Fibroblast of lung (primary cell): ENCODE data around the gene FAM114A1. TPM values are rescaled to one million over a fixed set of nuclear protein-coding genes. Genes with fewer than 3 reads are reported as not detected.

Experiments used
- DNase-seq, 2 donors: peaks; one replicate each; pipeline versions ENCODE4 v3.0.0 to v3.0.0-alpha.2; 2010; ENCODE audit warnings: low read depth in 2 of 2
- H2AFZ ChIP-seq: 2 replicates; pipeline ENCODE4 v1.5.1; 2012; ENCODE audit warnings: low read length, control low read depth, inconsistent platforms
- H3K27ac ChIP-seq: 2 replicates; pipeline ENCODE4 v1.5.1; 2011; ENCODE audit warnings: low read length, control low read depth; ENCODE audit not compliant: insufficient read depth
- H3K27me3 ChIP-seq: 2 replicates; pipeline ENCODE4 v1.5.1; 2011; ENCODE audit warnings: mild to moderate bottlenecking, low read length; ENCODE audit not compliant: control insufficient read depth, insufficient read depth
- H3K36me3 ChIP-seq: 2 replicates; pipeline ENCODE4 v1.5.1; 2011; ENCODE audit warnings: low read length; ENCODE audit not compliant: control insufficient read depth, insufficient read depth
- H3K4me1 ChIP-seq: 2 replicates; pipeline ENCODE4 v1.5.1; 2011; ENCODE audit warnings: low read length; ENCODE audit not compliant: control insufficient read depth, insufficient read depth; ENCODE audit errors: extremely low read depth
- H3K4me2 ChIP-seq: 2 replicates; pipeline ENCODE4 v1.5.1; 2011; ENCODE audit warnings: low read length, control low read depth; ENCODE audit not compliant: insufficient read depth; ENCODE audit errors: extremely low read depth
- H3K4me3 ChIP-seq, 4 experiments: fragments of 200-600 bp in 1 of 4; sonication (generic) in 1 of 4; replicated peaks in 1 of 4; 2 replicates each; pipeline ENCODE4 v1.5.1; 2011 to 2016; ENCODE audit warnings: low read length in 4 of 4, low read depth in 3 of 4, mild to moderate bottlenecking in 3 of 4, control low read depth in 2 of 4, inconsistent platforms in 1 of 4, mixed read lengths in 1 of 4; ENCODE audit not compliant: insufficient read depth in 1 of 4; ENCODE audit errors: control extremely low read depth in 1 of 4
- H3K79me2 ChIP-seq: 2 replicates; pipeline ENCODE4 v1.5.1; 2012; ENCODE audit warnings: mild to moderate bottlenecking, low read length, inconsistent platforms; ENCODE audit not compliant: control insufficient read depth, insufficient read depth
- H3K9ac ChIP-seq: 2 replicates; pipeline ENCODE4 v1.5.1; 2011; ENCODE audit warnings: mild to moderate bottlenecking, low read length, control low read depth; ENCODE audit not compliant: insufficient read depth
- H3K9me3 ChIP-seq: 2 replicates; pipeline ENCODE4 v1.5.1; 2012; ENCODE audit warnings: low read depth, low read length; ENCODE audit not compliant: control insufficient read depth, insufficient read depth
- H4K20me1 ChIP-seq: 2 replicates; pipeline ENCODE4 v1.5.1; 2011; ENCODE audit warnings: low read length; ENCODE audit not compliant: control insufficient read depth, insufficient read depth; ENCODE audit errors: extremely low read depth
- CTCF ChIP-seq, 2 donors: IDR thresholded peaks in 1 of 2; conservative IDR thresholded peaks in 1 of 2; 1 replicate in 1 of 2; 2 replicates in 1 of 2; pipeline ENCODE4 v1.5.1; 2011 to 2012; ENCODE audit warnings: low read length in 2 of 2, control low read depth in 1 of 2, inconsistent platforms in 1 of 2, low read depth in 1 of 2, mild to moderate bottlenecking in 1 of 2
- EZH2 ChIP-seq: IDR thresholded peaks from 2 replicates; pipeline ENCODE4 v1.5.1; 2012; ENCODE audit warnings: low read length, control low read depth, mild to moderate bottlenecking; ENCODE audit errors: missing control alignments
- polyA minus RNA-seq: library from RNA; depleted of rRNA, polyadenylated mRNA; stranded (reverse); fragments of >200 nt; gene quantifications from 2 replicates; pipeline ENCODE4 v1.2.3, GENCODE V29; 2011; ENCODE audit warnings: low replicate concordance
- polyA plus RNA-seq, 2 donors: library from polyadenylated mRNA; depleted of rRNA in 1 of 2; stranded (reverse) in 1 of 2; unstranded in 1 of 2; fragments of >200 nt; gene quantifications; 2 replicates each; pipeline ENCODE4 v1.2.1, GENCODE V29; 2011 to 2012; ENCODE audit warnings: missing spikeins in 1 of 2
- total RNA-seq: library from RNA; depleted of rRNA; stranded (reverse); fragments of >200 nt; gene quantifications from 2 replicates; pipeline ENCODE4 v1.2.1, GENCODE V29; 2014

The FAM114A1 gene
- 270 and 296 TPM in 2 replicates for total RNA-seq
- polyA plus RNA-seq, result 272 and 402 TPM in 2 replicates
- 154 and 275 TPM in 2 replicates for polyA plus RNA-seq (2012)
- polyA minus RNA-seq, result 238 and 250 TPM in 2 replicates

DNA sequence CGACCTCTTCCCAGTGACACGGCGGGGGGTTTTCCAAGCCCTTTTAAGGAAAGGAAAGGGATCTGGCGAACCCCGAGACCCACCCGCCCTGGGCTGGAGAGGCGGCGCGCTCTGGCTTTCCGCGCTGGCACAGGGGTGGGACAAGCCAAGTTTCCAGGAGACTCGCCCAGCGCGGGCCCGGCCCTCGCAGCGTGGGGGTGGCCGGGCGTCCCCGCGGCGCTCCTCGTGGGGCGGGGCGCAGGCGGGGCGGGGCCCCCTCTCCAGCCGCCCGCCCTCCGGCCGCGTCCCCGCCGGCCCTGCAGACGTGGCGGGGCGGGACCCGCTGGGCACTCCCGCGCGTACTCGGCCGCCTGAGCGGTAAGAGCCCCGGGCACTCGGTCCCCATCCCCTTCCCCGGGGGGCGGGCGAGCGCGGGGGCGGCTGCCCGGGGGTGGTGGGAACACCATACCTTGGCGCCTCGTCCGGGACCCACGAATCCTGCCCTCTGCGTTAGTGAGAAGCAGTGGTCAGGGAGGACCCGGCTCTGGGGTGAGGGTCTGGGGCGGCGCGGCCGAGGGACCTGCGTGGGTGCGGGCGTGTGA is at the start of gene FAM114A1:
Gene FAM114A1 (plus strand): TSS at position 329 of the 581 bp plus-strand sequence. CDS start 10,273 bp downstream, outside the sequence.
- Histone ChIP-seq H3K4me2 (peak within 1 kb of the TSS; percentile 95), H2AFZ (peak within 1 kb of the TSS; percentile 3), H4K20me1 (no peaks in the 10 kb centered on the region), H3K36me3 (peaks cover 4% of the 10 kb centered on the region), H3K27ac (peak within 1 kb of the TSS; percentile 96), H3K27me3 (no peaks in the 10 kb centered on the region), H3K79me2 (peaks cover 40% of the 10 kb centered on the region), H3K9ac (peak within 1 kb of the TSS; percentile 99), H3K4me3 (peak within 1 kb of the TSS; percentile 75 to 92 (median 82)), H3K9me3 (no peaks in the 10 kb centered on the region), H3K4me1 (peaks cover 14% of the 10 kb centered on the region)
- peak; percentile 83 to 86 for DNase-seq
- TF ChIP-seq CTCF (conservative IDR thresholded peaks at IDR 0.05 in 1 of 2, IDR thresholded peaks at IDR 0.05 in 1 of 2; ENCODE audit: low read depth in 1 of 2, low read length in 2 of 2) (no peak), EZH2 (no peak)

- no peak for DNase-seq
- Histone ChIP-seq H4K20me1 (no peaks in the 10 kb centered on the region), H3K27ac (no peak overlapping the region), H3K36me3 (no peaks in the 10 kb centered on the region), H2AFZ (no peak overlapping the region), H3K27me3 (no peaks in the 10 kb centered on the region), H3K9me3 (no peaks in the 10 kb centered on the region), H3K79me2 (no peaks in the 10 kb centered on the region), H3K4me1 (no peaks in the 10 kb centered on the region), H3K4me2 (no peak overlapping the region), H3K9ac (no peak overlapping the region), H3K4me3 (no peak overlapping the region)
- TF ChIP-seq CTCF (conservative IDR thresholded peaks at IDR 0.05 in 1 of 2, IDR thresholded peaks at IDR 0.05 in 1 of 2; ENCODE audit: low read depth in 1 of 2, low read length in 2 of 2) (no peak), EZH2 (no peak)
Measured at GRCh38 chr4:38818441-38818976, 49.1 kb upstream of the FAM114A1 start.

DNA sequence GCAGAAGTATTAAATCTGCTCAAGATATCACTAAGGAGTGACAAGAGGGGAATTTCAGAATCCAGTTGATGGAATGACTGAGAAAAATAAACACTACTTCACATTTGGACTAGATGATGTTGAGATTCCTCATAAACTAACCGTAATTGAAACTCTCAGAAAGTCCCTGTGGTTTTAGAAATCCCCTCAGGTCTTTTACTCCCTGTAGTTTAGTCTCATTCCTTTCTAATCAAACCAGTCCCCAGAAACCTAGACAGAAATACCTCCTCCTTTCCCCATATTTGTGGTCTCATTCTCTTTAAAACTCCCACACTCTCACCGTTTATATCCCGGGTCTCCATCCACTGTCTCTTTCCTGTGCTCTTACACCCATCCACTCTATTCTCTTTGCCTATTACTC is 48.0 kb upstream of the FAM114A1 start:
- Histone ChIP-seq H3K36me3 (no peaks in the 10 kb centered on the region), H3K9me3 (no peaks in the 10 kb centered on the region), H4K20me1 (no peaks in the 10 kb centered on the region), H3K4me3 (no peak overlapping the region), H3K27me3 (no peaks in the 10 kb centered on the region), H3K27ac (no peak overlapping the region), H3K4me1 (no peaks in the 10 kb centered on the region), H3K4me2 (no peak overlapping the region), H3K9ac (no peak overlapping the region), H3K79me2 (no peaks in the 10 kb centered on the region), H2AFZ (no peak overlapping the region)
- DNase-seq, result peak in 1 of 2 donors; percentile 66
- no peak for TF ChIP-seq CTCF (conservative IDR thresholded peaks at IDR 0.05 in 1 of 2, IDR thresholded peaks at IDR 0.05 in 1 of 2; ENCODE audit: low read depth in 1 of 2, low read length in 2 of 2)
- TF ChIP-seq EZH2, result no peak
